ENCODE data around the gene DHRS7B.

DHRS7B gene

DNA sequence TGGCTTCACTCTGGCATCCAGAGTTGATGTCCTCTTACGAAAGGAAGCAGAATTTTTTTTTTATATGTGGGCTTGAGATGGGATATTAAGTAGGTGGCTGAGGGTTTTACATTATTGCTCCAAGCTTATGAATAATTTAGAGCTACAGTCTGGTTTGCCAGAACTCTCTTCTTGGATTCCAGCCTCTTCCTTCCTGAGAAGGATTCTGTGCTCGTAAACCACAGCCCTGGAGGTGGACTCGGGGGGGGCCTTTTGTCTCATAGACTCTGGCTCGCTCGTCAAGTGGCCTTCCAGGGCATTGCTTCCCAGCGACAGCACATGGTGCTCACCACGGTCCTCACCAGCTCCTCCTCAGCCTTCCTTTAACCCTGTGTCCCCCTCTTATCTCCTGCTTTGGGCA is 44.0 kb downstream of the DHRS7B start:
- in situ Hi-C loops (cut with MboI; ENCODE audit: low sequenced_read_pairs) = no loop called here
- H3K36me3 ChIP-seq (replicated peaks) = no peaks in the 10 kb centered on the region; the same call in 1 of the 2 replicates
- H3K27me3 ChIP-seq (ENCODE audit: low read depth) = no peaks in the 10 kb centered on the region
- no peak overlapping the region for H3K4me3 ChIP-seq
- H3K9me3 ChIP-seq = no peaks in the 10 kb centered on the region
- no peak for DNase-seq (ENCODE audit: low spot score in 2 of 2)
- H3K4me1 ChIP-seq = no peaks in the 10 kb centered on the region

DNA sequence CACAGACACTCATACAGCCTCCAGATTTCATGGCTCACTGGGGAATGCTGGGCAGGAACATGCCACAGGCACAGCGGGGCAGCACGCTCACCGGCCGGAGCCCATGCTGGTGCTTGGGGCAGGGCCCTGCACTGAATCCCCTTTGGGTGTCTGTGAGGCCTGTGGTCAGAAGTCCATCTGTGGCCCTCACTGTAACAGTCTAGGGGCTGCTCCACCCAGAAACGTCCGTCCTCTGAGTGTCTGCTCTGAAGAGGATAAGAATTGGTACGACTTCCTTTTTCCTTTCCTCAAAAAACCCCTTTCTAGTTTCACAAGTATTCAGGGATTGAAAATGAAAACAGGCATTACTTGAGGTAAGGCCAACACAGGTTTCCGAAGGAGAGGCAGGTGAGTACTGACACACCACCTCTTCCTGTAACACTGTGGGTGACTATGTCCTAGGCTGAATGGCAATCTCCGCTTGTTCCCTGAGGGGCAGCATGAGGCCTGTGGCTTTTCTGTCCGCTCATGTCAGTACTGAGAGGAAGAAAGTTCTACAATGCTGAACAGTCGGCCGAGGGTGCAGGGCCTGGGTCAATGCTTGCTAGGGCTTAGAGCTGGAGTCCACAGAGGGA is 44.7 kb downstream of the DHRS7B start:
- in situ Hi-C loops (cut with MboI; ENCODE audit: low sequenced_read_pairs) = no loop called here
- no peaks in the 10 kb centered on the region; the same call in 1 of the 2 replicates for H3K36me3 ChIP-seq (replicated peaks)
- H3K4me3 ChIP-seq = no peak overlapping the region
- no peak for DNase-seq (ENCODE audit: low spot score in 2 of 2)
- no peaks in the 10 kb centered on the region for H3K9me3 ChIP-seq
- H3K27me3 ChIP-seq (ENCODE audit: low read depth) = no peaks in the 10 kb centered on the region
- H3K4me1 ChIP-seq = no peaks in the 10 kb centered on the region

DNA sequence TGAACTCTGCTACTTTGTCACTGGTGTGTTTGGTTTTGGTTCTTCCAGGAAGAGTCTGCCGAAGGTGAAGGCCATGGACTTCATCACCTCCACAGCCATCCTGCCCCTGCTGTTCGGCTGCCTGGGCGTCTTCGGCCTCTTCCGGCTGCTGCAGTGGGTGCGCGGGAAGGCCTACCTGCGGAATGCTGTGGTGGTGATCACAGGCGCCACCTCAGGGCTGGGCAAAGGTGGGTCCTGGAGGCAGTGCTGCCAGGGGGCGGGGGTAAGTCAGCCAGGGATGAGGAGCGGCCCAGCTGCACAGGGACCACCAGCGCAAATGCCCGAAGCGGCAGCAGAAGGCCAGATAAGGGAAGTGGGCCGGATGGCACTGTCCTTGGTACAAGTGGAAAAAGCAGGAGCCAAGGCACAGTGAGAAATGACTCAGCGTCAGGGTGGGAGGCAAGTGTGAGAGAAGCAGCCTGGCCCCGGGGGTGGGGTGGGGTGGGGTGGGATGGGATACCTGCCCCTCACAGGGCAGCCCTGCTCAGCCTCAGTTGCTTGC is 45.3 kb downstream of the DHRS7B start:
- in situ Hi-C loops (cut with MboI; ENCODE audit: low sequenced_read_pairs) = no loop called here
- Histone ChIP-seq H3K9me3 (no peaks in the 10 kb centered on the region), H3K27me3 (ENCODE audit: low read depth) (no peaks in the 10 kb centered on the region), H3K4me3 (no peak overlapping the region), H3K36me3 (replicated peaks) (no peaks in the 10 kb centered on the region; the same call in 1 of the 2 replicates), H3K4me1 (no peaks in the 10 kb centered on the region)
- DNase-seq (ENCODE audit: low spot score in 2 of 2) = no peak

DNA sequence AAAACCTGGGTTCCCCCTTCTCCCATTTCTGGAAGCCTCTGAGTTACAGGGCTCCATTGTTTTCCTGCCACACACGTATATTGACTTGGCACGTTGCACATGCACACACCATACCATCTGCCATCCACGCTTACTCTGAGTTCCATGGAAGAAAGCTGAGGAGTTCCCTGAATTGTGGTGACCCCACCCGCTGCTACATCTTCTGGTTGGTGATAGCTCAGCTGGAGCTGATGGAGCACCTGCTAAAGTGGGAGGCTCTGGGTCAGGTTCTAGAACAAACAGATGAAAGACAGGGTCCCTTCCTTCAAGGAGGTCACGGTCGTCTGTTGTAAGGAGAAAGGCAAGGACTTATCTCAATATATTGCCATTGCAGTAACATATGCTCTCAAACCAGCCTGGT is 46.1 kb downstream of the DHRS7B start:
- Histone ChIP-seq H3K27me3 (ENCODE audit: low read depth) (no peaks in the 10 kb centered on the region), H3K9me3 (no peaks in the 10 kb centered on the region), H3K4me3 (no peak overlapping the region), H3K4me1 (no peaks in the 10 kb centered on the region), H3K36me3 (replicated peaks) (no peaks in the 10 kb centered on the region; the same call in 1 of the 2 replicates)
- DNase-seq (ENCODE audit: low spot score in 2 of 2) = no peak
- in situ Hi-C loops (cut with MboI; ENCODE audit: low sequenced_read_pairs) = no loop called here

DNA sequence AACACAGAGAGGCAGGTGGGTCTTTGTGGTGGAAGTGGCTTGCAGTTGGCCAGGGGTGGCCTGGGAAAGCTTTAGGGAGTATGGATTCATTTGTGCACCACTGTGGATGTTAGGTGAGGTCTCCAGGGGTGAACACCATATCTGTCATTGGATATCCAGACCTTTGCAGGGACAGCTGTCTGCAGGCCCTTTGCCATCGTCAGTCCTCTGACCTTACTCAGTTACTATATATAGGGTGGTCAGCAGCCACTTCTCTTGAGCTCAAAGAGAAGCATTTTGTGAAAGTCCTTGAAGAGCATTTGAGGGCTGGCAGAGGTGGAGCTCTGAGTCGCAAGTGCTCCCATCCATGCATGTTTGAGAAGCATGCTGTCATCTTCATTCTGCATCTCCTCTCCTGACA is 46.8 kb downstream of the DHRS7B start:
- in situ Hi-C loops (cut with MboI; ENCODE audit: low sequenced_read_pairs) = no loop called here
- no peaks in the 10 kb centered on the region for H3K4me1 ChIP-seq

DNA sequence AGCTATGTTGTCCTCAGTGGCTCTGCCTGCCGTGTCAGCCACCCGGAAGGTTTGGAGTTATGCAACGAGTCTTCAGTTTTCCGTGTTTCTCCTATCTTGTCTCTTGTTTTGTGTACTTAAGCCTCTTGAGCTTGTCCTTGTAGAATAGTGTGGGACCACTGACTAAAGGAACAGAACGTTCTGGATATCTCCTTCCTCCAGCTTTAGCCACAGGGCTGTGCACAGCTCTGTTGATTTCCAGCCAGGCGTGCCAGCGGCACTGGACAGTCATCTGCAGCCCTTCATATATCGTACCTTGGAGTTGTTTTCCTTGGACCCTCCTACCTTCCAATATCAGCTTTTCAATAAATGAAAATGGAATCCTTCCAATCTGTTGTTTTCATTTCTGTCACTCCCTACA is 47.4 kb downstream of the DHRS7B start:
- Histone ChIP-seq H3K4me1 (no peaks in the 10 kb centered on the region), H3K9me3 (no peaks in the 10 kb centered on the region), H3K4me3 (no peak overlapping the region), H3K36me3 (replicated peaks) (no peaks in the 10 kb centered on the region; the same call in 1 of the 2 replicates), H3K27me3 (ENCODE audit: low read depth) (no peaks in the 10 kb centered on the region)
- DNase-seq (ENCODE audit: low spot score in 2 of 2) = no peak
- in situ Hi-C loops (cut with MboI; ENCODE audit: low sequenced_read_pairs) = no loop called here

More for the DNA sequence above, 46.8 kb downstream of the DHRS7B start:
- Histone ChIP-seq H3K27me3 (ENCODE audit: low read depth) (no peaks in the 10 kb centered on the region), H3K9me3 (no peaks in the 10 kb centered on the region), H3K36me3 (replicated peaks) (no peaks in the 10 kb centered on the region; the same call in 1 of the 2 replicates), H3K4me3 (no peak overlapping the region)
- DNase-seq (ENCODE audit: low spot score in 2 of 2) = no peak

DNA sequence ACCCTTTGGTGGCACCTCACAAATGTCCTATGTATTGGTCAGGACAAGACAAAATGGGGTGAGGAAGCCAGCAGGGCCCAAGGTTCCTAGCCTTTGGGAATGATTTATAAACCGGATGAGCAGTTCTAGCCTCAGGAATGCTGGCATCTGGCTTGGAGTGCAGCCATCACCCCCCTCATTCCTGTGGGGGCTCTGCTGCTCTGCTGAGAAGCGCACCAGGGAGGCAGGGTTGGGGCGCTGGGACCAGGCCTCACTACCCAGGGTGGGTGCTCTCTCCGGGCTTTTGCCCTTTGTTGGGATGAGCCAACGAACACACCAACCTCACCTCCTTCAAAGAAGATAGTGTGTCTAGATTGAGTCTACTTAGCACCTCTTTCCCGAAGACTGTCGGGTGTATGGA is 47.9 kb downstream of the DHRS7B start:
- in situ Hi-C loops (cut with MboI; ENCODE audit: low sequenced_read_pairs) = no loop called here
- H3K36me3 ChIP-seq (replicated peaks) = no peaks in the 10 kb centered on the region; the same call in 1 of the 2 replicates
- no peaks in the 10 kb centered on the region for H3K4me1 ChIP-seq
- H3K4me3 ChIP-seq = no peak overlapping the region
- DNase-seq (ENCODE audit: low spot score in 2 of 2) = no peak
- no peaks in the 10 kb centered on the region for H3K9me3 ChIP-seq
- no peaks in the 10 kb centered on the region for H3K27me3 ChIP-seq (ENCODE audit: low read depth)

DNA sequence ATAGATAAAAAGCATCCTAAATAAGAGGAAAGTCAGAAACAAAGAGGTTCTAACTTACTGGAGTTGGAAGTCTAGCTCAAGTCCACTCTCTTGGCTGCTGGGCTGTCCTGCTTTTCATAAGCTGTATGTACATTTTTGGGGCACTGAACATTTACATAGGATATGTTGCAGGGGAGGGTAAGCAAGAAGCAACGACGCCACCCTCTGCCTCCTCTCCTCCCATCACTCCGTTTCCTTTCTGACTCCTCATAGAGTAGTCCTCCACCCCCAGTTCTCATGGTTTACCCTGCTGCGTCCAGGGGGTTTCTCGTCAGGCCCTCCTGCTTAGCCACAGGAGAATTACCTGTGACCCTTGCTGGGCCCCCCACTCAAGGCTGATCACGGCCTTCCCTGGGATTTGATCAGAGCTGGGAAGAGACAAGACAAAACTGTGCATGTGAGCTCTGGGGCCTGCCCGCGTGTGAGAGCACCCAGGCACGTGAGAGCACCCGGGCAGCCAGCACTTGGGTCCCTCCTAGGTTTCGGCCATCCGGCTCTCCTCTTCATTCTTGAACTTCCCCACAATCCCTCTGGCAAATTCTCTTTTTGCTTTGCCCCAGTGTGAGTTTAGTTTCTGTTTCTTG is 50.1 kb downstream of the DHRS7B start:
- Histone ChIP-seq H3K36me3 (replicated peaks) (no peaks in the 10 kb centered on the region; the same call in 1 of the 2 replicates), H3K4me1 (no peaks in the 10 kb centered on the region), H3K4me3 (no peak overlapping the region), H3K9me3 (no peaks in the 10 kb centered on the region), H3K27me3 (ENCODE audit: low read depth) (no peaks in the 10 kb centered on the region)
- no peak for DNase-seq (ENCODE audit: low spot score in 2 of 2)
- in situ Hi-C loops (cut with MboI; ENCODE audit: low sequenced_read_pairs) = no loop called here

DNA sequence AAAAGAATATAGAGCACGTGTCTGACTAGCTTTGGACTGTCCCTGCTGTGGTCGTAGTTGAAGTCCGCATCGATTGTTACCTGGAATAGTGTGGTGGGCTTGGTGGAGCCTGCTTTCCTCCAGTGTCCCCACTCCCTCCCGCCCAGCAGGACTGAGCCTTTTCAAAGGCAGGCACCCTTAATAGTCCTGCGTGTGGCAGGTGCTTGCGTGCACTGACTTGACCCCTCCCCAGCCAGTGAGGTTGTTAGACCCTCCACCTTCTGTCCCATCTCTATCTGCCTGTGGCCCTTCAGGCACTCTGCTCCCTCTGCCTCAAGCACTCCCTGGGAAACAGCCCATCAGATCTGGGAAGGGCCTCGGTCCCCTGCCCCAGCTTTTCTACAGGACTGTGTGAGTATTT is 50.6 kb downstream of the DHRS7B start:
- Histone ChIP-seq H3K4me3 (no peak overlapping the region), H3K27me3 (ENCODE audit: low read depth) (no peaks in the 10 kb centered on the region), H3K4me1 (no peaks in the 10 kb centered on the region), H3K9me3 (no peaks in the 10 kb centered on the region), H3K36me3 (replicated peaks) (no peaks in the 10 kb centered on the region; the same call in 1 of the 2 replicates)
- DNase-seq (ENCODE audit: low spot score in 2 of 2) = no peak
- in situ Hi-C loops (cut with MboI; ENCODE audit: low sequenced_read_pairs) = no loop called here

DNA sequence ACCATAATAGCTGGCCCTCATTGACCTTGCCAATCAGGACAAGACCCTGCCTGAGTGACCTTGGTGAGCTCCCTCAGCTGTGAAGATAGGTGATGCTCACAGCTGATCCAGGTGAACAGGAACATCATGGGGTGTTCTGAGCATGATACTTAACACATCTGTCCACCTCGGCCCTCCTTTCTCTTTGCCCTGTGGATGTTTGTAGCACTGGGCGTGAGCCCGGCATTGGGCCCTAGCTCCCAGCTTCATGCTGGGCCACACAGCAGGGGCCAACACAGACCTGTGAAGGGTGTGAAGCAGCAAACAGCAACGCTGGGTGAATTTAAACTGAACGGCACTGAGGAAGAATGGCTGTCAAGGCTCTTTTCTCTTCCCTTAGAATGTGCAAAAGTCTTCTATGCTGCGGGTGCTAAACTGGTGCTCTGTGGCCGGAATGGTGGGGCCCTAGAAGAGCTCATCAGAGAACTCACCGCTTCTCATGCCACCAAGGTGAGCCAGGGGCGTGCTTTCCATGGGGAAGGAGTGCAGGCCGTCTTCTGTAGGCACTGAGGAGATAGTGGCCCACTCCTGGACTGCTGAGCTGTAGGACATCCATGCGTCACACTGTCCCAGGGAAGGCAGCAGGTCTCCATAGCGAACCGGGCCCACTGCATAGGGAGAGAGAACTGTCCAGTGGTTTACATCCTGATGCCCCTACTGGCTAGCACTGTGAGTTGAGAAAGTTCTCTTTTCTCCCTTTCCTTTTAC is 51.3 kb downstream of the DHRS7B start:
- Histone ChIP-seq H3K4me1 (no peaks in the 10 kb centered on the region), H3K27me3 (ENCODE audit: low read depth) (no peaks in the 10 kb centered on the region), H3K4me3 (no peak overlapping the region), H3K9me3 (no peaks in the 10 kb centered on the region), H3K36me3 (replicated peaks) (no peaks in the 10 kb centered on the region; the same call in none of the 2 replicates)
- DNase-seq (ENCODE audit: low spot score in 2 of 2) = no peak
- in situ Hi-C loops (cut with MboI; ENCODE audit: low sequenced_read_pairs) = no loop called here

DNA sequence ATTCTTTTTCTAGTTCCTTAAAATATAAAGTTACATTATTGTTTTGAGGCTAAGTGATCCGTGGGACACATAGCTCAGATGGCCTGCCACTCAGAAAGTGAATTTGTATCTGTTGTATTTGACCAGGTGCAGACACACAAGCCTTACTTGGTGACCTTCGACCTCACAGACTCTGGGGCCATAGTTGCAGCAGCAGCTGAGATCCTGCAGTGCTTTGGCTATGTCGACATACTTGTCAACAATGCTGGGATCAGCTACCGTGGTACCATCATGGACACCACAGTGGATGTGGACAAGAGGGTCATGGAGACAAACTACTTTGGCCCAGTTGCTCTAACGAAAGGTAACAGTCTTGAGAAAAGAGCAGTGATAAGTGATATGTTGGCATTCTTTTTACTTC is 56.7 kb downstream of the DHRS7B start:
- no peak for DNase-seq (ENCODE audit: low spot score in 2 of 2)
- Histone ChIP-seq H3K4me1 (no peaks in the 10 kb centered on the region), H3K9me3 (no peaks in the 10 kb centered on the region), H3K4me3 (no peak overlapping the region), H3K27me3 (ENCODE audit: low read depth) (no peaks in the 10 kb centered on the region), H3K36me3 (replicated peaks) (no peaks in the 10 kb centered on the region; the same call in 1 of the 2 replicates)
- in situ Hi-C loops (cut with MboI; ENCODE audit: low sequenced_read_pairs) = no loop called here

DNA sequence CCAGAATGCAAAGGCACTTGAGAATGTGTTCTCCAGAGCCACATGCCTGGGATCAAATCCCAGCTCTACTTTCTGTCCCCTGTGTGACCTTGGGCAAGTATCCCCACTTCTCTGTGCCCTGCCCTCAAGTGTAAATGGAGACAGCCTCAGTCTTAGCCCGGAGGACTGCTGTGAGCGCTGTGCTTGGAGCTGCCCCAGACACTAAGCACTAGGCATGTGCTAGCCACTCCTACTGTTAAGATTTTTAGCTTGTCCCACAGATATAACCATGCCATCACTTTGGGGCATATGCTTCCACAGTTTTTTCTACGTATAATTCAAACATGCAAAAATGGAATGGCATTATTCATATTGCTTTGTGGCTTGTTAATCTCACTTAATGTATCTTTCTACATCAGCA is 57.8 kb downstream of the DHRS7B start:
- DNase-seq (ENCODE audit: low spot score in 2 of 2) = no peak
- no peaks in the 10 kb centered on the region for H3K9me3 ChIP-seq
- no peak overlapping the region for H3K4me3 ChIP-seq
- H3K36me3 ChIP-seq (replicated peaks) = no peaks in the 10 kb centered on the region; the same call in 1 of the 2 replicates
- H3K27me3 ChIP-seq (ENCODE audit: low read depth) = no peaks in the 10 kb centered on the region
- in situ Hi-C loops (cut with MboI; ENCODE audit: low sequenced_read_pairs) = no loop called here
- no peaks in the 10 kb centered on the region for H3K4me1 ChIP-seq

DNA sequence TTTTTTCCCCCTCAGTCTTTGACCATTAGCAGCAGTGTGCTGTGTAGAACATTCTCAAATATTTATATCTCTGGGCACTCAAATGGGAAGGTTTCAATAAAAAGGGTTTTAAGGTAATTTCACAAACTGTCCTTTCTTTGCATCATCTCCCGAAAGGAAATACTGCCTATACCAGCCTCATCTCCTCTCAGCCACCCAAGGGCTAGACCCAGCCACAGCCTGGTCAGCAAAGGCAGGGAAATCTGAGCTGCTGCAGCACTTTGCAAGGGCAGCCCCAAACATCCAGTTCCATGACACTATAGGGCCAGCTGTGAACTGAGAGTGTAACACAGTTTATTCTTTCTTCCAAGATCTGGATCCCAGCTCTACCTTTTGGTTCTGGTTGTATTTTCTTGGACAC is 58.3 kb downstream of the DHRS7B start:
- in situ Hi-C loops (cut with MboI; ENCODE audit: low sequenced_read_pairs) = no loop called here
- Histone ChIP-seq H3K4me3 (no peak overlapping the region), H3K4me1 (no peaks in the 10 kb centered on the region), H3K36me3 (replicated peaks) (no peaks in the 10 kb centered on the region; the same call in 1 of the 2 replicates), H3K9me3 (no peaks in the 10 kb centered on the region), H3K27me3 (ENCODE audit: low read depth) (no peaks in the 10 kb centered on the region)
- DNase-seq (ENCODE audit: low spot score in 2 of 2) = no peak
